Fibroblast of lung (primary cell): ENCODE data around the gene MSI2. TPM values are rescaled to one million over a fixed set of nuclear protein-coding genes. Genes with fewer than 3 reads are reported as not detected.

Experiments used
- DNase-seq, 2 donors: peaks; one replicate each; pipeline versions ENCODE4 v3.0.0 to v3.0.0-alpha.2; 2010; ENCODE audit warnings: low read depth in 2 of 2
- H2AFZ ChIP-seq: 2 replicates; pipeline ENCODE4 v1.5.1; 2012; ENCODE audit warnings: low read length, control low read depth, inconsistent platforms
- H3K27ac ChIP-seq: 2 replicates; pipeline ENCODE4 v1.5.1; 2011; ENCODE audit warnings: low read length, control low read depth; ENCODE audit not compliant: insufficient read depth
- H3K27me3 ChIP-seq: 2 replicates; pipeline ENCODE4 v1.5.1; 2011; ENCODE audit warnings: mild to moderate bottlenecking, low read length; ENCODE audit not compliant: control insufficient read depth, insufficient read depth
- H3K36me3 ChIP-seq: 2 replicates; pipeline ENCODE4 v1.5.1; 2011; ENCODE audit warnings: low read length; ENCODE audit not compliant: control insufficient read depth, insufficient read depth
- H3K4me1 ChIP-seq: 2 replicates; pipeline ENCODE4 v1.5.1; 2011; ENCODE audit warnings: low read length; ENCODE audit not compliant: control insufficient read depth, insufficient read depth; ENCODE audit errors: extremely low read depth
- H3K4me2 ChIP-seq: 2 replicates; pipeline ENCODE4 v1.5.1; 2011; ENCODE audit warnings: low read length, control low read depth; ENCODE audit not compliant: insufficient read depth; ENCODE audit errors: extremely low read depth
- H3K4me3 ChIP-seq, 4 experiments: fragments of 200-600 bp in 1 of 4; sonication (generic) in 1 of 4; replicated peaks in 1 of 4; 2 replicates each; pipeline ENCODE4 v1.5.1; 2011 to 2016; ENCODE audit warnings: low read length in 4 of 4, low read depth in 3 of 4, mild to moderate bottlenecking in 3 of 4, control low read depth in 2 of 4, inconsistent platforms in 1 of 4, mixed read lengths in 1 of 4; ENCODE audit not compliant: insufficient read depth in 1 of 4; ENCODE audit errors: control extremely low read depth in 1 of 4
- H3K79me2 ChIP-seq: 2 replicates; pipeline ENCODE4 v1.5.1; 2012; ENCODE audit warnings: mild to moderate bottlenecking, low read length, inconsistent platforms; ENCODE audit not compliant: control insufficient read depth, insufficient read depth
- H3K9ac ChIP-seq: 2 replicates; pipeline ENCODE4 v1.5.1; 2011; ENCODE audit warnings: mild to moderate bottlenecking, low read length, control low read depth; ENCODE audit not compliant: insufficient read depth
- H3K9me3 ChIP-seq: 2 replicates; pipeline ENCODE4 v1.5.1; 2012; ENCODE audit warnings: low read depth, low read length; ENCODE audit not compliant: control insufficient read depth, insufficient read depth
- H4K20me1 ChIP-seq: 2 replicates; pipeline ENCODE4 v1.5.1; 2011; ENCODE audit warnings: low read length; ENCODE audit not compliant: control insufficient read depth, insufficient read depth; ENCODE audit errors: extremely low read depth
- EZH2 ChIP-seq: IDR thresholded peaks from 2 replicates; pipeline ENCODE4 v1.5.1; 2012; ENCODE audit warnings: low read length, control low read depth, mild to moderate bottlenecking; ENCODE audit errors: missing control alignments
- polyA plus RNA-seq, 2 donors: library from polyadenylated mRNA; depleted of rRNA in 1 of 2; stranded (reverse) in 1 of 2; unstranded in 1 of 2; fragments of >200 nt; gene quantifications; 2 replicates each; pipeline ENCODE4 v1.2.1, GENCODE V29; 2011 to 2012; ENCODE audit warnings: missing spikeins in 1 of 2
- total RNA-seq: library from RNA; depleted of rRNA; stranded (reverse); fragments of >200 nt; gene quantifications from 2 replicates; pipeline ENCODE4 v1.2.1, GENCODE V29; 2014
- TF ChIP-seq, protein P1 (sequence below), 2 donors: IDR thresholded peaks in 1 of 2; conservative IDR thresholded peaks in 1 of 2; 1 replicate in 1 of 2; 2 replicates in 1 of 2; pipeline ENCODE4 v1.5.1; 2011 to 2012; ENCODE audit warnings: low read length in 2 of 2, control low read depth in 1 of 2, inconsistent platforms in 1 of 2, low read depth in 1 of 2, mild to moderate bottlenecking in 1 of 2

Gene MSI2
- total and polyA plus RNA-seq, 2 donors (not counting 1 experiment from before 2014, with no cell fraction given): 6.8 to 14.2 TPM

DNA sequence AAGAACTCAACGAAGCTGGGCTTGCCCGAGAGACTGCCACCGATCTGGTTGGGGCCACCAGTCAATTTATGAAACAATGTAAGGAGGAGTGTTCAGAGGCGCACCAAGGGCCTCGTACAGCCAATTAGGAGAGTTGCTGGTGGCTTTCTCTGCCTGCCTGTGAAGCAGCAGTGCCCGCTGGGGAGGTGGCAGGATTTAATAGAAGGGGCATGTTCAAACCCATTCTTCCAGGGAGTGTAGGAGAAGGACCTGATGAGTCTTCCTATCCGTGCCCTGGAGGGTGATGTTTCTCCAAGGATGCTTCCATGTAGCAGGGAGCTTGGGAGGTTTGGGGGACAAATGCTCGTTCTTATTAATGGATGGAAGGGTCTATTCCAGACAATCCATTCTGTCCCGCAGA, 310.4 kb downstream of the MSI2 start:
- Histone ChIP-seq H3K9me3 (no peaks in the 10 kb centered on the region), H3K27me3 (no peaks in the 10 kb centered on the region), H3K36me3 (no peaks in the 10 kb centered on the region), H2AFZ (no peak overlapping the region), H3K4me1 (no peaks in the 10 kb centered on the region), H3K4me3 (no peak overlapping the region), H4K20me1 (no peaks in the 10 kb centered on the region), H3K9ac (no peak overlapping the region), H3K4me2 (no peak overlapping the region), H3K27ac (no peak overlapping the region), H3K79me2 (no peaks in the 10 kb centered on the region)
- DNase-seq: no peak
- no peak for TF ChIP-seq EZH2
- TF ChIP-seq, protein P1, sequence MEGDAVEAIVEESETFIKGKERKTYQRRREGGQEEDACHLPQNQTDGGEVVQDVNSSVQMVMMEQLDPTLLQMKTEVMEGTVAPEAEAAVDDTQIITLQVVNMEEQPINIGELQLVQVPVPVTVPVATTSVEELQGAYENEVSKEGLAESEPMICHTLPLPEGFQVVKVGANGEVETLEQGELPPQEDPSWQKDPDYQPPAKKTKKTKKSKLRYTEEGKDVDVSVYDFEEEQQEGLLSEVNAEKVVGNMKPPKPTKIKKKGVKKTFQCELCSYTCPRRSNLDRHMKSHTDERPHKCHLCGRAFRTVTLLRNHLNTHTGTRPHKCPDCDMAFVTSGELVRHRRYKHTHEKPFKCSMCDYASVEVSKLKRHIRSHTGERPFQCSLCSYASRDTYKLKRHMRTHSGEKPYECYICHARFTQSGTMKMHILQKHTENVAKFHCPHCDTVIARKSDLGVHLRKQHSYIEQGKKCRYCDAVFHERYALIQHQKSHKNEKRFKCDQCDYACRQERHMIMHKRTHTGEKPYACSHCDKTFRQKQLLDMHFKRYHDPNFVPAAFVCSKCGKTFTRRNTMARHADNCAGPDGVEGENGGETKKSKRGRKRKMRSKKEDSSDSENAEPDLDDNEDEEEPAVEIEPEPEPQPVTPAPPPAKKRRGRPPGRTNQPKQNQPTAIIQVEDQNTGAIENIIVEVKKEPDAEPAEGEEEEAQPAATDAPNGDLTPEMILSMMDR (conservative IDR thresholded peaks at IDR 0.05 in 1 of 2, IDR thresholded peaks at IDR 0.05 in 1 of 2; ENCODE audit: low read depth in 1 of 2, low read length in 2 of 2): no peak

- Histone ChIP-seq H3K4me1 (no peaks in the 10 kb centered on the region), H3K36me3 (no peaks in the 10 kb centered on the region), H4K20me1 (no peaks in the 10 kb centered on the region), H3K9me3 (no peaks in the 10 kb centered on the region), H3K4me3 (no peak overlapping the region), H3K27me3 (no peaks in the 10 kb centered on the region), H3K9ac (no peak overlapping the region), H3K27ac (no peak overlapping the region), H2AFZ (no peak overlapping the region), H3K4me2 (no peak overlapping the region), H3K79me2 (no peaks in the 10 kb centered on the region)
- no peak for DNase-seq
- TF ChIP-seq EZH2: no peak
- TF ChIP-seq, protein P1 (conservative IDR thresholded peaks at IDR 0.05 in 1 of 2, IDR thresholded peaks at IDR 0.05 in 1 of 2; ENCODE audit: low read depth in 1 of 2, low read length in 2 of 2): no peak
Observed at GRCh38 chr17:57567251-57567650, 310.9 kb downstream of the MSI2 start.

GRCh38 chr17:57568340-57568739, 312.0 kb downstream of the MSI2 start:
- Histone ChIP-seq H3K27ac (no peak overlapping the region), H3K27me3 (no peaks in the 10 kb centered on the region), H3K4me1 (no peaks in the 10 kb centered on the region), H2AFZ (no peak overlapping the region), H3K4me3 (no peak overlapping the region), H3K79me2 (no peaks in the 10 kb centered on the region), H3K36me3 (no peaks in the 10 kb centered on the region), H3K9me3 (no peaks in the 10 kb centered on the region), H3K9ac (no peak overlapping the region), H4K20me1 (no peaks in the 10 kb centered on the region), H3K4me2 (no peak overlapping the region)
- no peak for DNase-seq
- TF ChIP-seq, protein P1 (conservative IDR thresholded peaks at IDR 0.05 in 1 of 2, IDR thresholded peaks at IDR 0.05 in 1 of 2; ENCODE audit: low read depth in 1 of 2, low read length in 2 of 2): no peak
- TF ChIP-seq EZH2: no peak
